H1 (cell line): ENCODE results near the gene ADM. TPM values are rescaled to one million over a fixed set of nuclear protein-coding genes. Genes with fewer than 3 reads are reported as not detected.

Source experiments
- polyA plus RNA-seq, 7 experiments: library from polyadenylated mRNA; depleted of rRNA in 3 of 7; stranded (reverse) in 5 of 7; unstranded in 2 of 7; fragments of >200 nt in 5 of 7; fragments of 200-250 nt in 2 of 7; gene quantifications; 1 replicate in 5 of 7; 2 replicates in 1 of 7; 4 replicates in 1 of 7; pipeline versions ENCODE4 v1.2.1 to v1.2.3, GENCODE V29; 2011 to 2013; ENCODE audit warnings: missing spikeins in 2 of 7, mixed read lengths in 2 of 7
- small RNA-seq: library from polyadenylated mRNA; stranded (forward); fragments of <200 nt; extraction: miRNeasy Mini kit (QIAGEN cat#:217004); gene quantifications from one replicate; pipeline ENCODE3, GENCODE V24; 2013; ENCODE audit not compliant: insufficient read depth
- total RNA-seq: library from RNA; stranded (reverse); fragmentation: NEBNext Ultra II Directional; extraction: Animal tissue kit (Norgen Biotek cat#: 25700); gene quantifications from 2 replicates; pipeline ENCODE4 v1.2.1, GENCODE V29; 2021

Gene ADM
- total and polyA plus RNA-seq, 2 of the 8 experiments (the other 6 are each of a cell fraction or from before 2014, with no cell fraction given), result 94.1 to 95.6 TPM

Small RNA genes within 50 kb of the gene (small RNA-seq; reads per million reads assigned to genes)
- not detected for gene AC080023.2

Other genes starting within 250 kb of the ADM start
- gene SBF2, start 10.9 kb upstream of the ADM start, total RNA-seq, result 50.5 and 54.1 TPM in 2 replicates
- 23.4 and 36.7 TPM in 2 replicates for gene SBF2, start 10.9 kb upstream of the ADM start, polyA plus RNA-seq (2011; rRNA removed)
- gene AMPD3, start 150.2 kb downstream of the ADM start, total RNA-seq, result 5.2 and 6.3 TPM in 2 replicates
- gene AMPD3, start 150.2 kb downstream of the ADM start, polyA plus RNA-seq (2011; rRNA removed), result 4.0 and 10.9 TPM in 2 replicates
- 20.9 and 22.8 TPM in 2 replicates for gene RNF141, start 236.1 kb downstream of the ADM start, total RNA-seq
- gene RNF141, start 236.1 kb downstream of the ADM start, polyA plus RNA-seq (2011; rRNA removed), result 5.4 and 8.5 TPM in 2 replicates